GM19351 (cell line): ENCODE measurements around the gene HEPN1.
A peak's percentile ranks its signal among the peaks of the same experiment; 100 is the strongest.

Source experiments
- ATAC-seq: cut with Tn5 transposase; IDR thresholded peaks from one replicate; pipeline ENCODE4 v1.9.1; 2021; ENCODE audit warnings: mild to moderate bottlenecking, moderate library complexity; ENCODE audit not compliant: unreplicated experiment

The HEPN1 gene

GRCh38 chr11:124918950-124919349 is at the start of gene HEPN1:
HEPN1 (plus strand) TSS chr11:124919250.
- ATAC-seq: no peak

GRCh38 chr11:124869331-124869730 is 49.7 kb upstream of the HEPN1 start:
- ATAC-seq: no peak

GRCh38 chr11:124869856-124870387 is 49.1 kb upstream of the HEPN1 start:
- no peak for ATAC-seq

GRCh38 chr11:124870430-124870829 is 48.6 kb upstream of the HEPN1 start:
- no peak for ATAC-seq

- ATAC-seq: no peak
These were observed 46.8 kb upstream of the HEPN1 start for GRCh38 chr11:124872280-124872679.

- ATAC-seq: no peak
These were observed 46.3 kb upstream of the HEPN1 start for GRCh38 chr11:124872741-124873140.

GRCh38 chr11:124873951-124874350 is 45.1 kb upstream of the HEPN1 start:
- ATAC-seq: no peak

GRCh38 chr11:124874571-124875255 is 44.3 kb upstream of the HEPN1 start:
- ATAC-seq: no peak

GRCh38 chr11:124875401-124875800 is 43.6 kb upstream of the HEPN1 start:
- ATAC-seq: no peak

- ATAC-seq: peak; percentile 94
These were observed 42.9 kb upstream of the HEPN1 start for GRCh38 chr11:124875943-124876817.

GRCh38 chr11:124876818-124877630 is 42.0 kb upstream of the HEPN1 start:
- no peak for ATAC-seq

GRCh38 chr11:124877631-124877909 is 41.5 kb upstream of the HEPN1 start:
- no peak for ATAC-seq

GRCh38 chr11:124877910-124878758 is 40.9 kb upstream of the HEPN1 start:
- no peak for ATAC-seq

GRCh38 chr11:124878759-124879492 is 40.1 kb upstream of the HEPN1 start:
- ATAC-seq: no peak

GRCh38 chr11:124879493-124880289 is 39.4 kb upstream of the HEPN1 start:
- no peak for ATAC-seq

- ATAC-seq: no peak
These were observed 38.8 kb upstream of the HEPN1 start for GRCh38 chr11:124880290-124880611.

GRCh38 chr11:124880958-124881357 is 38.1 kb upstream of the HEPN1 start:
- no peak for ATAC-seq

GRCh38 chr11:124882339-124883071 is 36.5 kb upstream of the HEPN1 start:
- no peak for ATAC-seq
